ENCODE data around the gene RNF31.
A peak's percentile ranks its signal among the peaks of the same experiment; 100 is the strongest.

RNF31 gene

GRCh38 chr14:24117179-24117578 lies 30.1 kb upstream of the RNF31 start:
- DNase-seq, result no peak

- no peak for DNase-seq
Observed at GRCh38 chr14:24119691-24120090, 27.6 kb upstream of the RNF31 start.

- DNase-seq, result no peak
Observed at GRCh38 chr14:24121210-24121609, 26.1 kb upstream of the RNF31 start.

- DNase-seq, result no peak
Observed at GRCh38 chr14:24122416-24122815, 24.9 kb upstream of the RNF31 start.

GRCh38 chr14:24122898-24123297 lies 24.4 kb upstream of the RNF31 start:
- DNase-seq, result no peak

GRCh38 chr14:24123424-24124417 lies 23.6 kb upstream of the RNF31 start:
- DNase-seq, result no peak

- DNase-seq, result no peak
Observed at GRCh38 chr14:24126939-24127338, 20.4 kb upstream of the RNF31 start.

GRCh38 chr14:24127673-24128072 lies 19.6 kb upstream of the RNF31 start:
- no peak for DNase-seq

GRCh38 chr14:24129410-24129998 lies 17.8 kb upstream of the RNF31 start:
- DNase-seq, result no peak

- DNase-seq, result no peak
Observed at GRCh38 chr14:24130380-24130716, 16.9 kb upstream of the RNF31 start, which contains the start of gene FITM1. FITM1 (plus strand) TSS chr14:24130659; CDS start chr14:24131564, 905 bp downstream.

- no peak for DNase-seq
Observed at GRCh38 chr14:24130717-24131548, 16.4 kb upstream of the RNF31 start.

GRCh38 chr14:24131549-24131966 lies 15.7 kb upstream of the RNF31 start:
- DNase-seq, result no peak

- DNase-seq, result peak in 2 of 3 experiments; percentile 26 to 48
Observed at GRCh38 chr14:24132061-24132685, 15.1 kb upstream of the RNF31 start.

- DNase-seq, result no peak
Observed at GRCh38 chr14:24132976-24133375, 14.3 kb upstream of the RNF31 start.

GRCh38 chr14:24133735-24134134 lies 13.6 kb upstream of the RNF31 start:
- DNase-seq, result no peak

GRCh38 chr14:24135584-24135833 lies 11.8 kb upstream of the RNF31 start:
- DNase-seq, result no peak

- peak; percentile 95 to 96 (median 96) for DNase-seq
Observed at GRCh38 chr14:24135834-24136683, 11.2 kb upstream of the RNF31 start, which contains the start of gene PSME1. PSME1 (plus strand) TSS chr14:24136194; CDS start chr14:24136263, 69 bp downstream.

- peak in 2 of 3 experiments; percentile 49 to 56 for DNase-seq
Observed at GRCh38 chr14:24136684-24137528, 10.4 kb upstream of the RNF31 start.

- no peak for DNase-seq
Observed at GRCh38 chr14:24137529-24138395, 9.5 kb upstream of the RNF31 start.
